Immature natural killer cell (primary cell): ENCODE results near the gene ZIC2. TPM values are rescaled to one million over a fixed set of nuclear protein-coding genes. Genes with fewer than 3 reads are reported as not detected.
A peak's percentile ranks its signal among the peaks of the same experiment; 100 is the strongest.

Experiments used
- DNase-seq, 3 donors: peaks; one replicate each; pipeline ENCODE4 v3.0.0; 2022; ENCODE audit warnings: mixed read lengths in 1 of 3
- H3K27ac Mint-ChIP-seq, 6 donors: one replicate each; pipeline ENCODE4 v1.8.0; 2020; ENCODE audit warnings: mixed read lengths in 6 of 6, mild to moderate bottlenecking in 5 of 6, inconsistent platforms in 4 of 6, moderate library complexity in 3 of 6
- H3K27me3 Mint-ChIP-seq, 3 donors: one replicate each; pipeline ENCODE4 v1.8.0; 2020 to 2021; ENCODE audit warnings: low read depth in 3 of 3, mild to moderate bottlenecking in 3 of 3, mixed read lengths in 3 of 3, moderate library complexity in 3 of 3, inconsistent platforms in 1 of 3
- H3K36me3 Mint-ChIP-seq, 3 donors: one replicate each; pipeline ENCODE4 v1.8.0; 2020; ENCODE audit warnings: mixed read lengths in 3 of 3, inconsistent platforms in 2 of 3, mild to moderate bottlenecking in 2 of 3
- H3K4me1 Mint-ChIP-seq, 2 donors: one replicate each; pipeline ENCODE4 v1.8.0; 2020; ENCODE audit warnings: inconsistent platforms in 2 of 2, mild to moderate bottlenecking in 2 of 2, mixed read lengths in 2 of 2, moderate library complexity in 1 of 2
- H3K4me3 Mint-ChIP-seq, 5 donors: one replicate each; pipeline ENCODE4 v1.8.0; 2020; ENCODE audit warnings: mild to moderate bottlenecking in 5 of 5, mixed read lengths in 5 of 5, inconsistent platforms in 3 of 5, moderate library complexity in 3 of 5
- H3K9me3 Mint-ChIP-seq, 6 donors: one replicate each; pipeline ENCODE4 v1.8.0; 2020; ENCODE audit warnings: mild to moderate bottlenecking in 6 of 6, mixed read lengths in 6 of 6, inconsistent platforms in 4 of 6, moderate library complexity in 3 of 6
- polyA plus RNA-seq, 3 donors: library from polyadenylated mRNA; unstranded; fragments of 300-500 nt; fragmentation: Illumina TruSeq; gene quantifications; one replicate each; pipeline ENCODE4 v1.2.3, GENCODE V29; 2021

Gene ZIC2
- polyA plus RNA-seq, 3 donors from 2014 or later, result not detected

GRCh38 chr13:99965329-99966000, 16.1 kb upstream of the ZIC2 start:
- H3K9me3 Mint-ChIP-seq, result peaks cover 0 to 7% (median 0%) of the 10 kb centered on the region in 6 donors
- no peak for DNase-seq
- no peak overlapping the region for H3K27ac Mint-ChIP-seq
- peaks cover 0 to 4% (median 3%) of the 10 kb centered on the region in 3 donors for H3K36me3 Mint-ChIP-seq
- H3K4me3 Mint-ChIP-seq, result no peak overlapping the region
- peaks cover 37 to 52% (median 38%) of the 10 kb centered on the region in 3 donors for H3K27me3 Mint-ChIP-seq
- H3K4me1 Mint-ChIP-seq, result peaks cover 12 to 20% of the 10 kb centered on the region in 2 donors

- H3K9me3 Mint-ChIP-seq, result peaks cover 0 to 7% (median 0%) of the 10 kb centered on the region in 6 donors
- H3K4me3 Mint-ChIP-seq, result peak overlapping the region in 1 of 5 donors; percentile 8
- peaks cover 12 to 20% of the 10 kb centered on the region in 2 donors for H3K4me1 Mint-ChIP-seq
- H3K27me3 Mint-ChIP-seq, result peaks cover 32 to 47% (median 38%) of the 10 kb centered on the region in 3 donors
- no peak overlapping the region for H3K27ac Mint-ChIP-seq
- peaks cover 0 to 4% (median 3%) of the 10 kb centered on the region in 3 donors for H3K36me3 Mint-ChIP-seq
- no peak for DNase-seq
Measured at GRCh38 chr13:99966064-99966805, 15.3 kb upstream of the ZIC2 start.

DNA sequence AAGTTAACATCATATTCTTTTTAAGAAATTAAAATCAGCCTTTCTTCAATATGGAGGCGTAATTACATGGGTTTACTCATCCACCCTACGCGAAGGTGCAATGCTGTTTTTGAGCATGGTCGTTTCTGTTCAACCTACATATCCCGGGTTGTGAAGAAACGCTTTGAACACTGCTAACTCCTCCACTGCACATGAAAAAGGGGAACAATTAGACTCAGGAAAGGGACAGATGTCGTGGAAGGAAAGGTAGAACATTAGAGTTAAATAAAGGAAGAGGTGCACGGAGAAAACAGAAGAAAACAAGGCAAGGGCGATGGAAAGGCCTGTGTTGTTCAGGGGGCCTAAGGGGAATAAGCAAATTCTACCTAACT, 14.1 kb upstream of the ZIC2 start:
- peaks cover 3 to 13% (median 5%) of the 10 kb centered on the region in 6 donors for H3K9me3 Mint-ChIP-seq
- DNase-seq, result no peak
- H3K27ac Mint-ChIP-seq, result peak overlapping the region in 2 of 6 donors; percentile 0 to 54
- peaks cover 16 to 20% of the 10 kb centered on the region in 2 donors for H3K4me1 Mint-ChIP-seq
- peak overlapping the region; percentile 2 to 41 (median 36) for H3K4me3 Mint-ChIP-seq
- H3K27me3 Mint-ChIP-seq, result peaks cover 32 to 52% (median 46%) of the 10 kb centered on the region in 3 donors
- peaks cover 0 to 7% (median 4%) of the 10 kb centered on the region in 3 donors for H3K36me3 Mint-ChIP-seq

DNA sequence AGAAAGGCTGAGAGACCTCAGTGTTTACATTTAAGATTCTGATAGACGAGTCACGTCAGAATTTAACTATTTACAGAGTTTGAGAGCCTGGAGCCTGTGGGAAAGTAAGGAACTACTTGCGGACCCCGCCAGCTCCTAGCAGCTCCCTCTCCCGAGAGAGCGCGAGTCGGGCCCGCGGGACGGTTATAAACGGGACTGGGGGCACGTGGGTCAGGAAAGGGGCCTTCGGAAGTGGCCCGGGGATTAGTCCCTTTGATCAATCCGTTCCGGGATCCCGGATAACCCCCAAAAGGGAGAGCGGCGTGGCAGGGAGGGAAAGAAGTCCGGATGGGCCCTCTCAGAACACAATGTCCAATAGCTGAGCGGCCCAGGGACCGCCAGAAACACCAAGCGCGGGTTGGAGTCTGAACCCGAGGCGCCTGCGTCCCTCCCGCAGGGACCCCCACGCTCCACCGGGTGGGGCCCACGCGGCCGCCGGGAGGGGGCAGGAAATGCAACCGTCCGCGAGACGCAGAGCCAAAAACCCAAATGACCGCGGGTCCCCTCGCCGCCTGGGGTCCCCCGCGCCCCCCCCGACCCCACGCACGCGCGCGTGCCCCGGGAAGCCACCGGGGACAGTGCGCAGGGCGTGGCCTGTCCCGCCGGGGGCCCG, 13.6 kb upstream of the ZIC2 start:
- no peak for DNase-seq
- peaks cover 0 to 7% (median 4%) of the 10 kb centered on the region in 3 donors for H3K36me3 Mint-ChIP-seq
- peaks cover 36 to 54% (median 50%) of the 10 kb centered on the region in 3 donors for H3K27me3 Mint-ChIP-seq
- H3K27ac Mint-ChIP-seq, result peak overlapping the region in 2 of 6 donors; percentile 0 to 54
- peaks cover 16 to 20% of the 10 kb centered on the region in 2 donors for H3K4me1 Mint-ChIP-seq
- H3K4me3 Mint-ChIP-seq, result peak overlapping the region; percentile 2 to 41 (median 36)
- peaks cover 5 to 13% (median 7%) of the 10 kb centered on the region in 6 donors for H3K9me3 Mint-ChIP-seq

DNA sequence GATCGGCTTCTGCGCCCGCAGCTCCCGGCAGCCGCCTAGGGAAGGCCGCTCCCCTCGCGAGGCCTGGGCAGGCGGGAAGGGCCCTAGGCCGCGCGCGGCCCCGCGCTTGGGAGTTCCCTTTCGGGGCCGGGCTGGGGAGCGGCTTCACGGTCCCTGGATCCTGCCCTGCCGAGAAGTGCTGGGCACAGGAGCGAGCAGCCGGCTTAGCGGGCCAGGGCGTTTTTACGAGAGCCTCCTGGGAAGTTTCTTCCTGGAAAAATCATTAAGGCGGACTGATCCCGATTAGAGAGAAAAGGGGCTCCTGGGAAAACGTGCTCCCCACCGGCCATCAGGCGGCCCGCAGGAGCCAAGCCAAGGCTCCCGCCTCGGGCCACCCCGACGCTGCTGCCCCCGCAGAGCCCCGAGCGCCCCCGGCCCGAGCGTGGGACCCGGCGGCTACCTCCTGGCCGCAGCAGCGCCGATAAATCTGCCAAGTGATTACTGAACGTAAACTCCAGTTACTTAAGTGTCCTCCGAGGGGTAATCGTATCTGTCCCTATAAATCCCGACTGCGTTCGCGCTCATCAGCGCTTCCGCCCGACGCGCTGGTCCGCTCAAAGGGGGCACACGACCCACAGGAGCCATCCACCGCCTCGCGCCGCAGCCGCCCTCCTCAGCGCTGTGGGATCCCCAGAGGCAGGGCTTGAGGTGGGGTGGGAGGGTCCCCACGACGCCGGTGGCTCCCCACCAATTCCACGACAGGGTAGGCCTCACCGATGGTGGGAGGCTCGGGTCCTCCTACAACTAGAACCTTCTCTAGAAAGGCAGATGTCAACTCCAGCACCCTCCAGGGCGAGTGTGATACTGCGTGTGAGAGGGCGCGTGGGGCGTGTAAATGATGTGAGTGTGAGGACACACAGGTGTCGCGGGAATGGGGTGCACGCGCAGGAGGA, 12.8 kb upstream of the ZIC2 start:
- peak overlapping the region; percentile 69 to 90 (median 80) for H3K4me3 Mint-ChIP-seq
- no peak for DNase-seq
- peak overlapping the region in 5 of 6 donors; percentile 31 to 71 (median 49) for H3K27ac Mint-ChIP-seq
- H3K4me1 Mint-ChIP-seq, result peaks cover 16 to 20% of the 10 kb centered on the region in 2 donors
- H3K9me3 Mint-ChIP-seq, result peaks cover 9 to 18% (median 15%) of the 10 kb centered on the region in 6 donors
- peaks cover 43 to 62% (median 58%) of the 10 kb centered on the region in 3 donors for H3K27me3 Mint-ChIP-seq
- peaks cover 0 to 14% (median 4%) of the 10 kb centered on the region in 3 donors for H3K36me3 Mint-ChIP-seq

- peak overlapping the region; percentile 76 to 92 (median 82) for H3K4me3 Mint-ChIP-seq
- DNase-seq, result no peak
- peaks cover 0 to 14% (median 6%) of the 10 kb centered on the region in 3 donors for H3K36me3 Mint-ChIP-seq
- peaks cover 16 to 20% of the 10 kb centered on the region in 2 donors for H3K4me1 Mint-ChIP-seq
- H3K9me3 Mint-ChIP-seq, result peaks cover 9 to 25% (median 18%) of the 10 kb centered on the region in 6 donors
- H3K27me3 Mint-ChIP-seq, result peaks cover 50 to 66% (median 63%) of the 10 kb centered on the region in 3 donors
- peak overlapping the region in 5 of 6 donors; percentile 31 to 71 (median 55) for H3K27ac Mint-ChIP-seq
Measured at GRCh38 chr13:99969453-99969918, 12.1 kb upstream of the ZIC2 start.

- peak in 2 of 3 donors; percentile 36 to 42 for DNase-seq
- Mint-ChIP-seq H3K27me3 (peaks cover 55 to 72% (median 69%) of the 10 kb centered on the region in 3 donors), H3K4me3 (peak overlapping the region; percentile 76 to 92 (median 82)), H3K27ac (peak overlapping the region in 5 of 6 donors; percentile 39 to 67 (median 62)), H3K4me1 (peaks cover 16 to 20% of the 10 kb centered on the region in 2 donors), H3K9me3 (peaks cover 9 to 30% (median 19%) of the 10 kb centered on the region in 6 donors), H3K36me3 (peaks cover 0 to 14% (median 7%) of the 10 kb centered on the region in 3 donors)
Measured at GRCh38 chr13:99969919-99970650, 11.5 kb upstream of the ZIC2 start.

DNA sequence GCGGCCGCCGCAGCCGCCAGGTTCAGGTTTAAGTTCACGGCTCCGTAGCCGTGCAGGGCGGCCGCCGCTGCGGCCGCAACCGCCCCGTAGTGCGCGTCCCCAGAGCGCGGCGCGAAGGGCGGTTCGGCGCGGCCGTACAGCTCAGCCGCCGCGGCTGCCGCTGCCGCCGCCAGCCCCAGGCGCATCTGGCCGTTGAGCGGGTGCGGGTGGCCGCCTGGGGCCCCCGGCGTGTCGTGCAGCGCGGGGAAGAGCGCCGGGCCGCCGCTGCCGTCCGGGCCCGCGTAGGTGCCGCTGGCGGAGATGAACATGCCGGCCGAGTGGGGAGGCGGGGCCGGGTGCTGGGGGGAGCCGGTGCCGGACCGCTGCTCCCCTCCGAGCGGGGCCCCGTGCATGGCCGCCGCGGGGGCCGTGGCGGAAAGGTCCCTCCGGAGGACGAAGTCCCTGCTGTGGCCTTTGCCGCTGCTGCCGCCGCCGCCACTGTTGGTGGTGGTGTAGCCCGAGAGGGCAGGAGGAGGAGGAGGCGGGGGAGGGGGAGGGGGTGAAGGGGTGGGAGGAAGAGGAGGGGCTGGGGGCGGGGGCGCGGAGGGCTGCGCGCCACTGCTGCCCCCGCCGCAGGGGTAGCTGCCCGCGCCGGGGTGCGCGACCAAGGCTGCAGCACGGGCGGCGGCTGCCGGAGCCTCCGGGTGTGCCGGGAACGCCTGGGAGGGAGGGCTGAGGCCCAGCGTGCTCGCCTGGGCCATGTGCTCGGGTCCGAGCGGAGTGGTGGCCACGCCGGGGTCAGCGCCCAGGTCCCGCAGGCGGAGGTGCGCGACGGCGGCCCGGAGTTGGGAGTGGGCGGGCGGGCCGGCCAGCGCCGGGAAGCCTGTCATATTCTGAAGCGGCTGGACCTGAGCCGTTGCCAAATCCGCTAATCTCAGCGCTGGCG, 10.7 kb upstream of the ZIC2 start:
- peaks cover 0 to 14% (median 7%) of the 10 kb centered on the region in 3 donors for H3K36me3 Mint-ChIP-seq
- peaks cover 58 to 73% (median 72%) of the 10 kb centered on the region in 3 donors for H3K27me3 Mint-ChIP-seq
- peak overlapping the region in 1 of 6 donors; percentile 74 for H3K27ac Mint-ChIP-seq
- peaks cover 10 to 36% (median 19%) of the 10 kb centered on the region in 6 donors for H3K9me3 Mint-ChIP-seq
- no peak for DNase-seq
- H3K4me1 Mint-ChIP-seq, result peaks cover 16 to 20% of the 10 kb centered on the region in 2 donors
- peak overlapping the region; percentile 53 to 75 (median 58) for H3K4me3 Mint-ChIP-seq

DNA sequence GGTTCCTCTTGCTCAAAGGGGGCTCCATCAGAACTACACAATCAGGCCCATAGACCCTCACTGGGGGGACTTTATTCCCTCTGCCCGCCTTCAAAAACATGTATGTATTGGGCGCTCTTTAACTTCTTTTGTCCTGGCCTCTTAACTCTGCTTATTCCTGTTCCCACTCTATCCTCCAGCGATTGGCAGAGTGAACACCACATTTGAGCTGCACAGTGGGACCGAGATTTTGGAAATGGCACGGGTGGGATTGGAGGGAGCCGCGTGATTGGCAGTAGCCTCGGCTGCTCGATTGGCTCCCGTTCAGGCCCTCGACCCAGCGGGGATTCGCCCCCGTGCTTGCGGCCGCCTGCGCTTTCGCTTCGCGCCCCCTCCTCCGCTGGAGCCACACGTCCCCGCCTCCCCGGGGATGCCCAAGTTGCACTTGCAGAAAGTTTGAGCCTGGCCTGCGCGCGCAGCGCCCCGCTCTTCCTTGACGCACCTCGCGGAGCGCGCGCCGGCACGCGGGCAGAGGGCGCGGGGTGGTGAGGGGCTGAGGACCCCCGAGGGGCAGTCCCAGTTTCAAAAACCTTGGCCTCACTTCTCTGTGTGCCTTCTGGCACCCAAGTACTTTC, 9.9 kb upstream of the ZIC2 start, which contains the start of gene ZIC5:
Gene ZIC5 (minus strand): TSS at position 192 of the 614 bp plus-strand sequence. CDS start 164 bp downstream, at position 28.
- H3K4me3 Mint-ChIP-seq, result peak within 1 kb of the TSS; percentile 53 to 75 (median 58)
- peaks cover 16 to 20% of the 10 kb centered on the region in 2 donors for H3K4me1 Mint-ChIP-seq
- H3K27ac Mint-ChIP-seq, result peak within 1 kb of the TSS in 2 of 6 donors; percentile 49 to 74
- DNase-seq, result no peak
- H3K36me3 Mint-ChIP-seq, result peaks cover 0 to 14% (median 7%) of the 10 kb centered on the region in 3 donors
- H3K27me3 Mint-ChIP-seq, result peaks cover 57 to 77% (median 72%) of the 10 kb centered on the region in 3 donors
- peaks cover 12 to 43% (median 23%) of the 10 kb centered on the region in 6 donors for H3K9me3 Mint-ChIP-seq

DNA sequence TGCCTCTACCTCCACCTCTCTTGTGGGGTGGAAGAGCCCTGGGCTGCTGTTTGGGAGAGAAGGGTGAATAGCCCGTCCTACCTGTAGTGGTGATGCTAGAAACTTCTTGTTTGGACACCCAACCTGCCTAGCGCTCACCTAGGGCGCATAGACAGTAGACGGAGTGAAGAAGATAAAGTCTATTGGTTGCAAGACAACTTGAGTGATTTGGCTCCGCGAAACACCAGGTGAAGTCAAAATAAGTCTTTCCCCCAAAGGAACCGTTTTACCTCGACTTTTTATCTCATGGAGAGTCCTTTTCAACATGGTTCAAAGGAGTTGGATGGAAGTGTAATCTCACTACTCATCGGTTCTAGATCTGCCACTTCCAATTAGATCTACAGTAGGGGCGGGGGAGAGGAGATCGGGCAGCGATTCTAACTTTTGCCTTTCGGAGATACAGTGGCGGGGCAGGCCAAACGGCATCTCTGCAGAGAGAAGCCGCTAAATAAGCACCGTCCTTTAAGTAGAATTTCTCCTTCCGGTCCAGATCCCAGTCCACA, 9.3 kb upstream of the ZIC2 start:
- no peak for DNase-seq
- Mint-ChIP-seq H3K9me3 (peaks cover 14 to 49% (median 24%) of the 10 kb centered on the region in 6 donors), H3K27ac (peak overlapping the region in 2 of 6 donors; percentile 49 to 74), H3K4me3 (peak overlapping the region; percentile 35 to 68 (median 55)), H3K4me1 (peaks cover 16 to 20% of the 10 kb centered on the region in 2 donors), H3K27me3 (peaks cover 59 to 79% (median 74%) of the 10 kb centered on the region in 3 donors), H3K36me3 (peaks cover 0 to 14% (median 7%) of the 10 kb centered on the region in 3 donors)
